HG03575 (cell line): Measurements from ENCODE around the gene TLL2.

Experiments used
- ATAC-seq: cut with Tn5 transposase; IDR thresholded peaks from one replicate; pipeline ENCODE4 v1.9.1; 2021; ENCODE audit not compliant: unreplicated experiment, insufficient number of reproducible peaks, low FRiP score; ENCODE audit errors: extremely low read depth

Gene TLL2

GRCh38 chr10:96511044-96511945 is 2.4 kb downstream of the TLL2 start:
- ATAC-seq, result no peak

DNA sequence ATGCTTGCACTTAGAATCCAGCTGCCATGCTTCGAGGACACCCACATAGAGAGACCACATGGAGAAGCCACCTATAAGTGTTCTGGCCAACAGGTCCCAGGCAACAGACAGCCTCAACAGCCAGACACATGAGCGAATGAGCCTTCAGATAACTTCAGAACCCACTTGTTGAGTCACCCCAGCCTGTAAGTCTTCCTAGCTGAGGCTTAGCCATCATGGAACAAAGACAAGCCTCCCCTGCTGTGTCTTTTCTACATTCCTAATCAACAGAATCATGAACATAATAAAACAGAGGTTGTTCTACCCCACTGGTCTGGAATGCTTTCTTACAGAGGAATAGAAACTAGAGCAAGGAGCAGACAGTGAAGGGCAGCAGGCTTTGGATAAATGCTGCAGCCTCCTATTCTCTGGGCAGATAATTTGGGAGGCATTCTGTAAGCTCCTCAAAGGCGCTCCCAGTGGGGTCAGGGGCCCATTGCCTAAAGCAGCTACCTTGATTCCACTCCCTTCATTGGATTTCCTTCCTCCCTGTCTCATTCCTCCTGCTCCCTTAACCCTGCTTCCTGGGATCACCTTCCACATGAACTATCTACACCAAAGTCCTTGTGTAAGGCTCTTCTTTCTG is 4.6 kb downstream of the TLL2 start:
- ATAC-seq, result no peak

- ATAC-seq, result no peak
Measured at GRCh38 chr10:96507044-96507443, 6.7 kb downstream of the TLL2 start.

GRCh38 chr10:96505150-96506136 is 8.3 kb downstream of the TLL2 start:
- ATAC-seq, result no peak

DNA sequence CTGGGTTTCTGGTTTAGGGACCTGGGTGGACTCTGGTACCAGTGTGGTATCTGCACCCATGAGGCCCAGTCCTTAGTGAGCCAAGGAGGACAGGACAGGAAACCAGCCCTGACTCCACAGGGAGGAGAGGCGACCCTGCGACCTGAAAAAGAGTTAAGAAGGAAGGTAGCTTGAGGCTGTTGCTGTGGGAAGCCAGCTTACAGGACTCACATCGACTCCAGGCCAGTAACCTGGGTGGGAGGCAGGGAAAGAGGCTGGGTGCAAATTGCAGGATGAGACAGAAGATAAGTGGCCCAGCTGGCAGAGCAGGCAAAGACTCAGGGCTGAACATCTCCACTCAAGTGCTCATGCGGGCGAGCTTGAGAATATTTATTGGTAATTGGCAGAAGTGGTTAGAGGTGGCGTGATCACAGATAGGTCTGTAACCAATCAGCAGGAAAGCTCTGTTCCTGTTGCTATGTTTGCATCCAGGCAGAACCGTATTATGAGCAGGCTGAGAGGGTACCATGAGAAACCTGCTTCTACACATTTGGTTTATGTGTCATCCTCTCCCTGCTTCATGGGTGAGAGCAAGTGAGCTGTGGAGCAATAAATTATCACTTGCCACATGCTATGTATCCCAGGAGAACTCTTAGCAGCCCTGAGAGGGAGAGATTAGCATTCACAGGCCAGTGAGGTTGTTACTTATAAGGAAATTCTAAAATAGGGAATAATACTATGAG is 11.0 kb downstream of the TLL2 start:
- no peak for ATAC-seq

- ATAC-seq, result no peak
Measured at GRCh38 chr10:96501985-96502384, 11.7 kb downstream of the TLL2 start.

- no peak for ATAC-seq
Measured at GRCh38 chr10:96500519-96500918, 13.2 kb downstream of the TLL2 start.

- ATAC-seq, result no peak
Measured at GRCh38 chr10:96500050-96500449, 13.7 kb downstream of the TLL2 start.

DNA sequence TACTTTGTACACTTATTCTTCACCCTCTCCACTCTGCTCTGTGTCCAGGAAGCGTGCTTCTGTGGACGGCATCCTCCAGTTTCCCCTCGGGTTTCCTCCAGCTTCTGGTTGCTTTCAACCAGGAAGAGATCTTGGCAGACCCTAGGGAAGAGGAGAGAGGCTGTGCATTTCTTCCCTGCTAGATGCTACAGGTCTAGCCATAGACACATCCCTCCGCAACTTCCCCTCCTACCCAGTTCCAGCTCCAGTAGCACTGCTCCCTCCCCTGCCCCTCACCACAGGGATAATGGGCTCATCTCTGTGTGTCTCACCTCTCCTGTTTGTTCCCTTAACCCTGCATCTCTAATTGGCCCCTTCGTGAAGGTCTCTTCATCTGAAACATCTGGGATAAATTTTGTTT is 16.3 kb downstream of the TLL2 start:
- no peak for ATAC-seq

GRCh38 chr10:96496281-96496925 is 17.3 kb downstream of the TLL2 start:
- ATAC-seq, result no peak

DNA sequence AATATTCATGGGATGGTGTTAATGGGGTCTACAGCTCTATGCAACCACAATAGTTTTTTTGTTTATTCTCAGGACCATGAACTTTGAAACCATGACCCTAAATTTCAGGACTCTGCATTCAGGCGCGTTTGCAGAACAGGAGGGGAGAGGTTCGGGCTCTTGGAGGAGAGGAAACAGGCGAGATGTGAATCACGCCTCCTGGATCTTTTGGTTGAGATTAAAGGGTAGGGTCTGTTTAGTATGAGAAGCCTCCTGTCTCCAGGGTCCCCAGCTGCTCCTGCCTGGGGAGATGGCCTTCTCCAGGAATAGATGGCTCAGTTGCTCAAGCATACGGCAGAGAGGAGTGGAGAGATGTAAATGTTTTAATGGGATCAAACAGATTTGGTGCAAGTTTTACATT is 18.2 kb downstream of the TLL2 start:
- no peak for ATAC-seq

GRCh38 chr10:96494694-96495093 is 19.0 kb downstream of the TLL2 start:
- no peak for ATAC-seq

- ATAC-seq, result no peak
Measured at GRCh38 chr10:96493871-96494525, 19.7 kb downstream of the TLL2 start.

- no peak for ATAC-seq
Measured at GRCh38 chr10:96493254-96493653, 20.5 kb downstream of the TLL2 start.

GRCh38 chr10:96491303-96491702 is 22.4 kb downstream of the TLL2 start:
- no peak for ATAC-seq

DNA sequence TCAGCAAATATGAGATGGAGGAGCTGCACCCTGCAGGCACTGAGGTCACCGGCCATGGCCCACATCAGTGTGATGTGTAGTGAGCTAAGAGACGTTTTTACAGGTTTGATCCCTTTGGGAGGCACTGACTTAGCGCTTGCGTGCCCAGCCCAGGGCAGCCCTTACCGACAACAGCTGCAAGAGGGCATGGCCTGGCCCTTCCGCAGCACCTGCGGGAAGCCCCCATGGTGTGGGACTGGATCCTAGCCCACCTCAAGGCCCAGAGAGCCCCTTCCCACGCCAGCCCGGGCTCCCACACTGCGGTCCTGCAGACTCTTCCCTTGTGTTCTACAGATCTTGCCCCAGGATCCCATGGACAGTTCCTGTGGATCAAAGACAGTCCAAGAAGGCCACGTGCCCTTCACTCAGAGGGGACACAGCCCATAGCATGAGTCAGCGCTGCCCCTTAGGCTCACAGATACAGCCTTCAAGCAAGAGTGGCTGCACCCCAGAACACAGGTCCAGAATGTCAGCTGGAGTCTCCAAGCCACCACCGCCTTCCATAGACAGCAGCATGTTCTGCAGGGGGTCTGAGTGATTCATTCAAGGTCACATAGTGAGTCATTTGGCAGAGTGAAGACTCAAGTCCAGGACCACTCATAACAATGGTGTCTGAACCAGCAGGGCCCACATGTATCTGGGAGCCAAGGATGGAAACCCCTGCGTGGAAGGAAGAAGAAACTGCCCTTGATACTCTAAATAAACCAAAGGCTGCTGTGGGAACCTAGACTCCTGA is 25.4 kb downstream of the TLL2 start:
- no peak for ATAC-seq
